GM10266 (cell line): ENCODE measurements around the gene UGGT1.

Experiments used
- DNase-seq: peaks from one replicate; pipeline ENCODE4 v3.0.0; 2012; ENCODE audit errors: extremely low spot score
- TF ChIP-seq, protein P1 (sequence below): IDR thresholded peaks from 2 replicates; pipeline ENCODE4 v1.5.1; 2012; ENCODE audit warnings: mild to moderate bottlenecking, low read depth; ENCODE audit not compliant: control insufficient read depth, insufficient read depth; ENCODE audit errors: missing control alignments

The UGGT1 gene

DNA sequence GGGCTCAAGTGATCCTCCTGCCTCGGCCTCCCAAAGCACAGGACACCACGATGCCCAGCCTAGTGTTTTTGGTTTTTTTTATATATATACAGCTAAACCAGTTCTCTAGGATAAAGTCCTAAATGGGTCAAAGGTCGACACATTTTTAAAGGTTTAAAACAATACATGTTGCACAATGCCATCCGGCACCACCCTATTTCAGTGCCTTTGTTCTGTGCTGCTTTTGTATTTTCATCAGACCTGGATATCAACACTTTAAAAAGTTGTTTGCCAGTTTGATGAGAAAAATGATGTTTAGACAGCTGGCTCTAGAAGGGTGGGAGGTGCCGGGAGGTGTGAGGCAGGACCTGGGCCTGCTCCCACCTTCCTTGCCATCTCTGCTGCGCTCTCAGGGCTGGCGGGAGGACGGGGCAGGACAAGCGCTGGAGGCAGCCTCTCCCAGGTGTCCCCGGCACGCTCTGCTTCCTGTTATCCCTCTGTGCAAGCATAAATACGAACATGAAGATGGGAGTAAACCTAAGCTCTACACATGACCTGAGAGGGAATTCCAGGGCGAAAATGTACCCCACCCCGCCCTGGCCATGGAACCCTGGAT, 124.0 kb downstream of the UGGT1 start:
- DNase-seq = no peak
- TF ChIP-seq, protein P1, sequence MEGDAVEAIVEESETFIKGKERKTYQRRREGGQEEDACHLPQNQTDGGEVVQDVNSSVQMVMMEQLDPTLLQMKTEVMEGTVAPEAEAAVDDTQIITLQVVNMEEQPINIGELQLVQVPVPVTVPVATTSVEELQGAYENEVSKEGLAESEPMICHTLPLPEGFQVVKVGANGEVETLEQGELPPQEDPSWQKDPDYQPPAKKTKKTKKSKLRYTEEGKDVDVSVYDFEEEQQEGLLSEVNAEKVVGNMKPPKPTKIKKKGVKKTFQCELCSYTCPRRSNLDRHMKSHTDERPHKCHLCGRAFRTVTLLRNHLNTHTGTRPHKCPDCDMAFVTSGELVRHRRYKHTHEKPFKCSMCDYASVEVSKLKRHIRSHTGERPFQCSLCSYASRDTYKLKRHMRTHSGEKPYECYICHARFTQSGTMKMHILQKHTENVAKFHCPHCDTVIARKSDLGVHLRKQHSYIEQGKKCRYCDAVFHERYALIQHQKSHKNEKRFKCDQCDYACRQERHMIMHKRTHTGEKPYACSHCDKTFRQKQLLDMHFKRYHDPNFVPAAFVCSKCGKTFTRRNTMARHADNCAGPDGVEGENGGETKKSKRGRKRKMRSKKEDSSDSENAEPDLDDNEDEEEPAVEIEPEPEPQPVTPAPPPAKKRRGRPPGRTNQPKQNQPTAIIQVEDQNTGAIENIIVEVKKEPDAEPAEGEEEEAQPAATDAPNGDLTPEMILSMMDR = no peak

DNA sequence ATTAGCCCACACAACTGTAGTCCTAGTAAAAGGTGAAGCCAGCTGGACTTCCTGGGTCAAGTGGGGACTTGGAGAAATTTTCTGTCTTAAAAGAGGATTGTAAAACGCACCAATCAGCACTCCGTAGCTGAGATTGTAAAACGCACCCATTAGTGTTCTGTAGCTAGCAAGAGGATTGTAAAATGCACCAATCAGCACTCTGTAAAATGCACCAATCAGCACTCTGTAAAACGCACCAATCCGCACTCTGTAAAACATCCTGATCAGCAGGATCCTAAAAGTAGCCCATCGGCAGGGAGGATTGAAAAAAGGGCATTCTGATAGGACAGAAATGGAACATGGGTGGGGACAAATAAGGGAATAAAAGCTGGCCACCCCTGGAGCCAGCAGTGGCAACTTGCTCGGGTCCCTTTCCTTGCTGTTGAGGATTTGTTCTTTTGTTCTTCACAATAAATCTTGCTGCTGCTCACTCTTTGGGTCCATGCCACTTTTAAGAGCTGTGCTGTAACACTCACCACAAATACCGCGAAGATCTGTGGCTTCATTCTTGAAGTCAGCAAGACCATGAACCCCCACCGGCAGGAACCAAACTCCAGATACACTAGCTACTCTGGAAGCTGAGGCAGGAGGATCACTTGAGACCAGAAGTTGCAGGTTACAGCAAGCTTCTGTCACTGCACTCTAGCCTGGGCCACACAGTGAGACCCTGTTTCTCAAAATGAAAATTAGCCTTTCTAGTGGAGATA, 125.1 kb downstream of the UGGT1 start:
- TF ChIP-seq, protein P1 = no peak
- DNase-seq = no peak

DNA sequence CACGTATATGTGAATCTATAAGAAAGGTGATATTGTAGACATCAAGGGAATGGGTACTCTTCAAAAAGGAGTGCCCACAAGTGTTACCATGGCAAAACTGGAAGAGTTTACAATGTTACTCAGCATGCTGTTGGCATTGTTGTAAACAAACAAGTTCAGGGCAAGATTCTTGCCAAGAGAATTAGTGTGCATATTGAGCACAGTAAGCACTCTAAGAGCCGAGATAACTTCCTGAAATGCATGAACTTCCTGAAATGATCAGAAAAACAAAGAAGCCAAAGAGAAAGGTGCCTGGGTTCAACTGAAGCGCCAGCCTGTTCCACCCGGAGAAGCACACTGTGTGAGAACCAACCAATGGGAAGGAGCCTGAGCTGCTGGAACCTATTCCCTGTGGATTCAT, 126.7 kb downstream of the UGGT1 start:
- TF ChIP-seq, protein P1 = no peak
- no peak for DNase-seq

DNA sequence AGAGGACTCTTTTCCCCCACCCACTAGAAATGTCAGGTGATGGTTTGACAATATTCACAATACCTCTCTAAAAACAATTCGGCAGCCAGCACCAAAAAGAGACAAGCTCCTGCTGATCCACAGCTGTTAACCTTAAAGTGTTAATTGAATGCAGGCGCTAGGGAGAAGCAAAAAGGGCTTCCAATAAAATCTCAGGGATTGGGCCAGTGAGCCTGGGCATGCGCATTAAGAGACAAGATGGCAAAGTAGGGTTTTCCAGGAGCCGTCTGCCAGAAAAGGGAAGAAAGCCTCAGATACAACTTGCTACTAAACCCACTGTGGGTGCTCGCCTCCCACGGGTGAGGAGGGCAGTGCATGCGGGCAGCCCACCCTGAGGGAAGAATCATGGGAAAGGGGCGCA, 128.9 kb downstream of the UGGT1 start:
- no peak for DNase-seq
- TF ChIP-seq, protein P1 = no peak

DNA sequence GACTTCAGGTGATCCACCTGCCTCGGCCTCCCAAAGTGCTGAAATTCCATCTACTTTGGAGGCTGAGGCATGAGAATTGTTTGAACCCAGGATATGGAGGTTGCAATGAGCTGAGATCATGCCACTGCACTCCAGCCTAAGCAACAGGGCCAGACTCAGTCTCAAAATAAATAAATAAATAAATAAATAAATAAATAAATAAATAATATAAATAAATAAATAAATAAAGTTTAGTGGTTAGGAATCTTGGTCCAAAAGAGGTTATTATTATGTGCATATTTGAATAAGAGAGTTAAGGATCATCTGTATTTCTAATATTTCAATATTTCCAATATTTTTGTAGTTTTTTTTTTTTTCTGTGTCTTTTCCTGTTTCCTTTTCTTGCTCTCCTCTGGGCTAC, 136.9 kb downstream of the UGGT1 start:
- DNase-seq = no peak

DNA sequence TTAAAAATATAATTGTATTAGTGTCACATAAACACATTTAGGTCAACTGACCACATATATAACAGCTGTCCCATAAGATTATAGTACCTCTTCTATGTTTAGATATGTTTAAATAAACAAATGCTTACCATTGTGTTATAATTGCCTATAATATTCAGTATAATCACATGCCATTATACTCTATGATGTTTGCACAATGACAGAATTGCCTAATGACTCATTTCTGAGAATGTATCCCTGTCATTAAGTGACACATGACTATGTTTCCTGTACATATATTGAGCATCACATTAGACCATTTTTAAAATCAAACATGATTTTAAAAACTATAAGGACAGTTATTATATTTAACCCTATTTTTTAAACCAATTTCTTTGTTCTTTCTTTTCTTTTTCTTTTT, 137.9 kb downstream of the UGGT1 start:
- TF ChIP-seq, protein P1 = no peak

More for the DNA sequence above, 136.9 kb downstream of the UGGT1 start:
- TF ChIP-seq, protein P1 = no peak

More for the DNA sequence above, 137.9 kb downstream of the UGGT1 start:
- no peak for DNase-seq
